Prostate gland (tissue), 2 donors: ENCODE results near the gene AGBL4.

Experiments
- CTCF ChIP-seq, 4 experiments: fragments of 200-600 bp in 2 of 4; fragments of 450-650 bp in 2 of 4; sonication (generic) in 2 of 4; IDR thresholded peaks; 1 replicate in 3 of 4; 2 replicates in 1 of 4; pipeline ENCODE4 v1.5.1; 2016 to 2019; ENCODE audit warnings: antibody characterized with exemption in 4 of 4, mild to moderate bottlenecking in 2 of 4, moderate library complexity in 2 of 4
- POLR2A ChIP-seq: fragments of 450-650 bp; IDR thresholded peaks from one replicate; pipeline ENCODE4 v1.6.1; 2016; ENCODE audit warnings: antibody characterized with exemption, mild to moderate bottlenecking

GRCh38 chr1:48776393-48777218 lies 1247.1 kb downstream of the AGBL4 start, which contains the start of gene BEND5:
- TF ChIP-seq POLR2A (no peak), CTCF (IDR thresholded peaks at IDR 0.05) (no peak)
